Measurements from ENCODE around the gene PHACTR2.
A peak's percentile ranks its signal among the peaks of the same experiment; 100 is the strongest.
"Not testable (repeated sequence)": the region's sequence is repeated elsewhere in the genome, so short reads cannot be mapped to it uniquely, and the experiment has no call there.

Gene PHACTR2

GRCh38 chr6:143822584-143823024 lies 144.8 kb downstream of the PHACTR2 start:
- no peak for DNase-seq

- DNase-seq = no peak
These were observed 145.8 kb downstream of the PHACTR2 start for GRCh38 chr6:143823548-143823947.

DNA sequence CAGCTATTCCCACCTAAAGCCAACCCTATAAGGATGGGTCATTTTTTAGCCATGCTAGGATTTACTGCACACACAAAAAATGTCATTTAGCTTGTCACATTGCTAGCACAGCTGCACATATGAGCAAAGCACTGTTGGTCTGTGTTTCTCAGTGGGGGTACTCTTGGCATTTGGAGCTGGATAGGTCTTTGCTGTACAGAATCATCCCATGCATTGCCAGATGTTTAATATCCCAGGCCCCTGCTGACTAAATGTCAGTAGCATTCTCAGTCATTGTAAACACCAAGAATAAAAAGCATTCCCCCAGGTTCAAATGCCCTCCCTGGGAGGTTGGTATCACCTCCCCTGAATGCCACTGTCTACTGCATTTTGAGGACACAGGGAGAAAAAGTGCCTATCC lies 150.8 kb downstream of the PHACTR2 start:
- no peak for DNase-seq

- no peak for DNase-seq
These were observed 158.4 kb downstream of the PHACTR2 start for GRCh38 chr6:143836150-143836549.

DNA sequence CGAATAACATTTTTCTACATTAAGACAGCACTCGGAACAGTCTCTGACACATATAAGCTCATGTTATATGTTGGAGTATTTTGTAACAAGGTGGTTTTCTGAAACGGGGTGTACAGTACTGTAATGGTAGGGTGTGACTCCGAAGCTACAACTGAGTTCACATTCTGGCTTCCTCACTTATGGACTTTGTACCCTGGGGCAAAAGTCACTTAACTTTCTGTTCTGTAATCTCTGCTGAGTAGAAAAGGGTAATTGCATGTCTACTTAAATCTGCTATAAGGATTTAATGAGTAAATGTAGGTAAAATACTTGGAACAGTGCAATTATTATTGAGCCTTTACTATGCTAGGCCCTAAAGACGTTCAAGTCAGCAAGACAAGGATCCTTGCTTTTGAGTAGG lies 160.6 kb downstream of the PHACTR2 start:
- no peak for DNase-seq

DNA sequence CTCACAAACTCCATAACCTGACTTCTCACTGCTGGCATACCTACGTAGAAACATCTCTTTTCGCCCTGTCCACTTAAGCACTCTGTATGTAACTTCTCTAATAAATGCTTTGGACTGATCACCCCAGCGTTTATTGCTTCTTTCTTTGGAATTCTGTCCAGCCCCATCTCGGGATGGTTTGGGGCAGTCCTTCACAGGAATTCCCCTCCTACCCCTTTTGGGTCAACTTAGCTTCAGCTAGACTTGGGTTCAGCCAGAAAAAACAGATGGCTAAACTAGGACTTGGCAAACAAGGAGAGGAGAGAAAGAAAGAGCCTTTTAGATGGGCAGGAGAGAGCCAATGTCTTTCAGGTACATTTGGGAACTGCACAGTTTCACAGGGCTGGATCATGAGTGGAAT lies 161.4 kb downstream of the PHACTR2 start:
- no peak for DNase-seq

GRCh38 chr6:143840595-143841265 lies 163.0 kb downstream of the PHACTR2 start:
- DNase-seq = no peak

DNA sequence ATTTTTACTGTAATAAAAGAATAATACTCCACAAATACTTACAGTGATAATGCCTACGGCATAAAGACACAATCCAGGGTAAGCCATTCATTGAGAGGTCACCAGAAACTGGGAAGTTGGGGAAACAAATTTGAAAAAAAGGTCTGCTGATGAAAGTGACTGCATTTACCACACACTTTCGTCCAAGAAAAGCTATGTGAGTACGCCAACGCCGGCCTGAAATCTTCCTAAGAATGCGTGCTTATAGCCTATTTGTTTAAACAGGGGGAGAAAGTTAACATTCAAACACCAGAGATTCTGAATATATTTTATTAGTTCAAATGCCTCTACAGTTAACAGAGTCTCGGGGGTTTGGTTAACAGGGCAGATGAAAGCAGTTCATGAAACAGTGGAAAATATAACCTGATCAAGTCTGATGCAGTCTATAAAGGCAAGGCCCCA lies 164.7 kb downstream of the PHACTR2 start:
- DNase-seq = no peak

- DNase-seq = peak; percentile 91
These were observed 165.3 kb downstream of the PHACTR2 start, which contains the start of gene LTV1 for GRCh38 chr6:143842902-143843676. Gene LTV1, plus strand, starts transcription at chr6:143843338. Its CDS starts 140 bp downstream, at chr6:143843478.

DNA sequence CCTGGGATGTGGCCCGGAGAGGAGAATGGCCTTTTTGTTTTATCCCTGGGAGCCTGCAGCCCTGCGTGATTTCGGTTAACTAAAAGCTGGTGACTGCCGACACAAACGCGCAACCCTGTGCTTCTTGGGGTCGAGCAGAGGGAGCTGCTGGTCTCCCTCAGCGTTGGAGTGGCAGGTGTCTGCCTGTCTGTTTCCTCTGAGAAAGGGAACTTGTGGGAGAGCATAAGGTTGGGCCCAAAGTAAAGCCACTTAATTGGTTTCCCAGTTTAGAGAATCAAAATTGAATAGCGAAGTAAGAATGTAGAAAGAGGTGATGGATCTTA lies 165.9 kb downstream of the PHACTR2 start:
- DNase-seq = no peak

- peak; percentile 4 for DNase-seq
These were observed 166.2 kb downstream of the PHACTR2 start for GRCh38 chr6:143844006-143844405.

DNA sequence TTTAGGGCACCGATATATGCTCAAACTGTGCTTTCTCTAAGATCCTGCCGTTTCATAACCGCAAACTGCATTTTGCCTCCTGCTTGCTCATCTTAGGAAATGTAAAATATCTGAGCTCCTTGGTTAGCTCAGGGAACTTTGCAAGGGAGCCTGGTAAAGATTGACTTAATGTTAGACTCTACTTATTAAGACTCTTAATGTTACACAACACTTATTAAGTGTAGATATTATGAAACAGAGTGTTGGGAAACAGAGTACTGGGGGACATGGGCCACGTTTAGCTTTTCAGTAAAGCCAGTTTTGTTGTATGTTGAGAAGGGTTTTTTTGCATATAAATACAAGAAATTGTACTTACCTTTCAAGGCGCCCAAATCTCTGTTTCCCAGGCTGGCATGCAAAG lies 167.3 kb downstream of the PHACTR2 start:
- DNase-seq = no peak

DNA sequence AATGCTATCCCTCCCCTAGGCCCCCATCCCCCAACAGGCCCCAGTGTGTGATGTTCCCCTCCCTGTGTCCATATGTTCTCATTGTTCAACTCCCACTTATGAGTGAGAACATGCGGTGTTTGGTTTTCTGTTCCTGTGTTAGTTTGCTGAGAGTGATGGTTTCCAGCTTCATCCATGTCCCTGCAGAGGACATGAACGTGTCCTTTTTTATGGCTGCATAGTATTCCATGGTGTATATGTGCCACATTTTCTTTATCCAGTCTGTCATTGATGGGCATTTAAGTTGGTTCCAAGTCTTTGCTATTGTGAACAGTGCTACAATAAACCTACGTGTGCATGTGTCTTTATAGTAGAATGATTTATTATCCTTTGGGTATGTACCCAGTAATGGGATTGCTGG lies 173.9 kb downstream of the PHACTR2 start:
- DNase-seq = not testable (repeated sequence)

DNA sequence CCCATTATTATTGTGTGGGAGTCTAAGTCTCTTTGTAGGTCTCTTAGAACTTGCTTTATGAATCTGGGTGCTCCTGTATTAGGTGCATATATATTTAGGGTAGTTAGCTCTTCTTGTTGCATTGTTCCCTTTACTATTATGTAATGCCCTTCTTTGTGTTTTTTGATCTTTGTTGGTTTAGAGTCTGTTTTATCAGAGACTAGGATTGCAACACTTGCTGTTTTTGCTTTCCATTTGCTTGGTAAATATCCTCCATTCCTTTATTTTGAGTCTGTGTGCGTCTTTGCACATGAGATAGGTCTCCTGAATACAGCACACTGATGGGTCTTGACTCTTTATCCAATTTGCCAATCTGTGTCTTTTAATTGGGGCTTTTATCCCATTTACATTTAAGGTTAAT lies 177.3 kb downstream of the PHACTR2 start:
- DNase-seq = not testable (repeated sequence)

- DNase-seq = not testable (repeated sequence)
These were observed 179.0 kb downstream of the PHACTR2 start for GRCh38 chr6:143856762-143857161.

GRCh38 chr6:143857651-143858050 lies 179.9 kb downstream of the PHACTR2 start:
- DNase-seq = no peak

- DNase-seq = no peak
These were observed 182.3 kb downstream of the PHACTR2 start for GRCh38 chr6:143859891-143860660.

- no peak for DNase-seq
These were observed 186.0 kb downstream of the PHACTR2 start for GRCh38 chr6:143863771-143864170.

DNA sequence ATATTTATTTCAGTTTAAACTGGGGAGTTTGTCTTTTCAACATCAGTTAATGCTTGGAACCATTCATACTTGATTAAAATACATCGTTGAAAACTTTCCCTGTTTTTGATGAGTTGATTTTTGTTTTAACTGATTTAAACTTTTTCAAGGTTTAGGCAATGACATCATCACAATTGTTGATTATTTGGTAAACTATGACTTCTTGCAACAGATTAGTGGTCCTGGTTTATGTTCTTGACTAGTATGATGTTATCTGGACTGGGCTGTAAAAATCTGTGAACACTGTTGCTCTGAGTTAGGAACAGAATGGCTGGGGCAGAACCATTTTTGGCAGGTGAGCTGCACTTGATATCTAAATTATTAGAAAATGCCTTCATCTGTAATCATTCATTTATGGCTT lies 186.5 kb downstream of the PHACTR2 start, which contains the start of gene ZC2HC1B:
Gene ZC2HC1B, plus strand, starts transcription at position 241 of the 400 bp plus-strand sequence. Its CDS starts 66 bp downstream, at position 307.
- DNase-seq = no peak

DNA sequence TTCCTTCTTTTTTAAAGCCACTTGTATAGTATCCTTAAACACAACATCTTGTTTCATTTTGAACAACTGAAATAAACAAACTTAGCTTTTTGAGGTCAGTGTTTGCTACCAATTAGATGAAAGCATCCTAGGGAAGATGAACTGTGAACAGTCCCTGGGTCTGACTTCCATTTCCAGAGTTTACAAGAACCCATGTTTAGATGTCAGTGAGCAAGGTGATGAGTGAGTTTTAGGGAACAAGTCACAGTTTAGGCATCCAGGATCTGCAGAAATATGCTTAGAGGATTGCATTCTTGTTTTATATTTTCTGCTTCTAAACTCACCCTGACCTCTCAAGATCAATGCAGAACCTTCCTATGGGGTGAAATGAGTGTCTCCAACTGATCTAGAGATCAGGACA lies 189.5 kb downstream of the PHACTR2 start:
- DNase-seq = no peak

DNA sequence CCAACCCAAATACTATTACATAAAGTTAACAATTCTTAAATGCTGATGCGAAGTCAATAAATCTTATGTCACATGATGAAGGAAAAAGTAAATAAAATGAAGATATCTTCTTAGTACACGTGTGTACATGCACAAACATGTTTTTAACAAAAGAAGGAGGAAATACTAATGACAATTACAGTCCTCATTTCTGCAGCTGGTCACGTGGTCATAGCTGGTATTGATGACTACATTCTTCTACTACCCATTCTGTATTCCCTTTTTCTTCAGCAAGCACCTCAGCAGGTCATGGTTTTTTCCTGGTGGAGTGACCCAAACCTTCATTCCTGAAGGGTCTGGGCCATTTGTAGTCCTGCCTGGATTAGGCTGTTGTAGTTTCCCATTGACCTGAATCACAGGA lies 191.0 kb downstream of the PHACTR2 start:
- not testable (repeated sequence) for DNase-seq

DNA sequence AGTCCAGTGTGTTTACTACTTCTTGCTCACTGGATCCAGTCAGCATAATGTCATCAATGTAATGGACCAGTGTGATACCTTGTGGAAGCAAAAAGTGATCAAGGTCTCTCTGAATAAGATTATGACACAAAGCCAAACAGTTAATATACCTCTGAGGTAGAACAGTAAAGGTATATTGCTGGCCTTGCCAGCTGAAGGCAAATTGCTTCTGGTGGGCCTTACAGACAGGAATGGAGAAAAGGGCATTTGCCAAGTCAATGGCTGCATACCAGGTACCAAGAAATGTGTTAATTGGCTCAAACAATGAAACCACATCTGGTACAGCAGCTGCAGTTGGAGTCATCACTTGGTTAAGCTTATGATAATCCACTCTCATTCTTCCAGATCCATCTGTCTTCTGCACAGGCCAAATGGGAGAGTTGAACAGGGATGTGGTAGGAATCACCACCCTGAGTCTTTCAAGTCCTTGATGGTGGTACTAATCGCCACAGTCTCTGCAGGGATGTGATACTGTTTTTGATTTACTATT lies 193.5 kb downstream of the PHACTR2 start:
- DNase-seq = not testable (repeated sequence)

GRCh38 chr6:143872201-143872600 lies 194.4 kb downstream of the PHACTR2 start:
- DNase-seq = peak; percentile 4

All from CD4-positive, alpha-beta T cell treated with Interleukin-4 for 4 hours (primary cell).